OCI-LY3 (cell line): ENCODE data around the gene GPATCH1.
"Not testable (repeated sequence)": the region's sequence is repeated elsewhere in the genome, so short reads cannot be mapped to it uniquely, and the experiment has no call there.

Source experiments
- H2AFZ ChIP-seq: fragments of 200-600, 300-600 bp; shearing (Covaris generic); 2 replicates; pipeline ENCODE4 v1.6.0; 2014; ENCODE audit warnings: antibody characterized with exemption, low read depth, low read length
- H3K27ac ChIP-seq: fragments of 200-600, 300-600 bp; sonication (generic); 2 replicates; pipeline ENCODE4 v1.5.1; 2014; ENCODE audit warnings: mild to moderate bottlenecking, low read length, moderate library complexity, mixed read lengths
- H3K27me3 ChIP-seq: fragments of 200-600, 300-600 bp; sonication (generic); 2 replicates; pipeline ENCODE4 v1.6.1; 2014; ENCODE audit warnings: low read depth, low read length, mixed read lengths
- H3K36me3 ChIP-seq: fragments of 200-600, 300-600 bp; sonication (generic); replicated peaks from 2 replicates; pipeline ENCODE3; 2014; ENCODE audit warnings: low read depth, low read length, mixed read lengths
- H3K4me1 ChIP-seq: fragments of 300-600, 200-600 bp; sonication (generic); 2 replicates; pipeline ENCODE4 v1.6.1; 2014; ENCODE audit warnings: low read length, mixed read lengths
- H3K4me2 ChIP-seq: fragments of 200-600, 300-600 bp; sonication (generic); 2 replicates; pipeline ENCODE4 v1.6.1; 2014; ENCODE audit warnings: low read length, mixed read lengths
- H3K4me3 ChIP-seq: fragments of 300-600, 200-600 bp; sonication (generic); 2 replicates; pipeline ENCODE4 v1.5.1; 2014; ENCODE audit warnings: antibody characterized with exemption, mild to moderate bottlenecking, low read length, moderate library complexity
- H3K79me2 ChIP-seq: fragments of 300-600, 200-600 bp; shearing (Covaris generic); 2 replicates; pipeline ENCODE4 v1.6.1; 2014; ENCODE audit warnings: mild to moderate bottlenecking, low read length, mixed read lengths
- H3K9ac ChIP-seq: fragments of 300-600, 200-600 bp; shearing (Covaris generic); 2 replicates; pipeline ENCODE4 v1.6.0; 2014; ENCODE audit warnings: mild to moderate bottlenecking, low read length, moderate library complexity
- H3K9me3 ChIP-seq: fragments of 200-600, 300-600 bp; shearing (Covaris generic); 2 replicates; pipeline ENCODE4 v1.6.1; 2014; ENCODE audit warnings: low read length, mixed read lengths; ENCODE audit not compliant: insufficient read depth
- H4K20me1 ChIP-seq: fragments of 200-600, 300-600 bp; sonication (generic); 2 replicates; pipeline ENCODE4 v1.6.1; 2016; ENCODE audit warnings: low read length, mixed read lengths; ENCODE audit not compliant: insufficient read depth
- CTCF ChIP-seq: fragments of 200-600, 300-600 bp; sonication (generic); IDR thresholded peaks from 2 replicates; pipeline ENCODE4 v1.5.1; 2014; ENCODE audit warnings: antibody characterized with exemption, low read length, low read depth
- EZH2phosphoT487 ChIP-seq: fragments of 200-600 bp; shearing (Covaris generic); IDR thresholded peaks from 2 replicates; pipeline ENCODE4 v1.6.1; 2018; ENCODE audit warnings: antibody characterized with exemption, mixed run types, low read depth

The GPATCH1 gene

GRCh38 chr19:33080761-33081681 is at the start of gene GPATCH1:
TSS of gene GPATCH1 (plus strand) at chr19:33081181. CDS start at chr19:33081194, 13 bp downstream.
- no peaks in the 10 kb centered on the region for H4K20me1 ChIP-seq
- peak within 1 kb of the TSS; percentile 95 for H3K4me3 ChIP-seq
- no peak for TF ChIP-seq EZH2phosphoT487
- no peak for TF ChIP-seq CTCF
- H3K27me3 ChIP-seq = no peaks in the 10 kb centered on the region
- H3K79me2 ChIP-seq = peaks cover 15% of the 10 kb centered on the region
- H3K27ac ChIP-seq = no peak within 1 kb of the TSS; the same call in 1 of the 2 replicates
- no peaks in the 10 kb centered on the region for H3K9me3 ChIP-seq
- peaks cover 14% of the 10 kb centered on the region for H3K4me1 ChIP-seq
- peak within 1 kb of the TSS; percentile 81 for H3K9ac ChIP-seq
- no peaks in the 10 kb centered on the region for H3K36me3 ChIP-seq
- peak within 1 kb of the TSS; percentile 94 for H2AFZ ChIP-seq
- peak within 1 kb of the TSS; percentile 95 for H3K4me2 ChIP-seq

GRCh38 chr19:33032218-33032781 is 48.7 kb upstream of the GPATCH1 start:
- H3K9ac ChIP-seq = no peak overlapping the region
- H3K36me3 ChIP-seq = no peaks in the 10 kb centered on the region
- peaks cover 4% of the 10 kb centered on the region; the same call in 1 of the 2 replicates for H3K27me3 ChIP-seq
- H3K9me3 ChIP-seq = no peaks in the 10 kb centered on the region
- H3K27ac ChIP-seq = no peak overlapping the region
- no peaks in the 10 kb centered on the region for H4K20me1 ChIP-seq
- TF ChIP-seq EZH2phosphoT487 = no peak
- no peak for TF ChIP-seq CTCF
- H3K4me1 ChIP-seq = no peaks in the 10 kb centered on the region
- H3K79me2 ChIP-seq = no peaks in the 10 kb centered on the region
- no peak overlapping the region for H3K4me2 ChIP-seq
- no peak overlapping the region for H2AFZ ChIP-seq
- H3K4me3 ChIP-seq = no peak overlapping the region

DNA sequence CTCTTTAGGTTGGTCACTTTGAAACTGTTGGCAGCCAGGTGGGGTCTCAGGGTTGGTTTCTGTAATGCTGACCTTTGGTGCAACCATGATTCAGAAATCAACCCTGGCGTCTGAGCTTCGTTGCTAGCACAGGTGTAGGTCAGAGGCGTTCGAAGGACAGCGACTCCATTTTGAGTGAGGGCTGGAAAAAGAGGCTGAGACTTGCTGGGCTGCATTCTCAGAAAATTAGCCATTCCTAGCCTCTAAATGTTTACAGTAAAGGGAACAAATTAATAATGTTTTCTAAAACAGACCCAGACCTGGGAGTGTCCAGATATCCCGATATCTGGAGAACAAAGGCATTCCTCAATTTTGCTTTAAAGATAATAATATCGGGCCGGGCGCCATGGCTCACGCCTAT is 45.5 kb upstream of the GPATCH1 start:
- no peak overlapping the region for H2AFZ ChIP-seq
- H3K9ac ChIP-seq = no peak overlapping the region
- no peak overlapping the region for H3K4me2 ChIP-seq
- H3K4me1 ChIP-seq = no peaks in the 10 kb centered on the region
- H3K27me3 ChIP-seq = peaks cover 4% of the 10 kb centered on the region; the same call in 1 of the 2 replicates
- no peaks in the 10 kb centered on the region for H3K9me3 ChIP-seq
- no peak for TF ChIP-seq EZH2phosphoT487
- TF ChIP-seq CTCF = no peak
- H3K79me2 ChIP-seq = no peaks in the 10 kb centered on the region
- H3K36me3 ChIP-seq = no peaks in the 10 kb centered on the region
- no peaks in the 10 kb centered on the region for H4K20me1 ChIP-seq
- no peak overlapping the region for H3K4me3 ChIP-seq
- H3K27ac ChIP-seq = no peak overlapping the region

DNA sequence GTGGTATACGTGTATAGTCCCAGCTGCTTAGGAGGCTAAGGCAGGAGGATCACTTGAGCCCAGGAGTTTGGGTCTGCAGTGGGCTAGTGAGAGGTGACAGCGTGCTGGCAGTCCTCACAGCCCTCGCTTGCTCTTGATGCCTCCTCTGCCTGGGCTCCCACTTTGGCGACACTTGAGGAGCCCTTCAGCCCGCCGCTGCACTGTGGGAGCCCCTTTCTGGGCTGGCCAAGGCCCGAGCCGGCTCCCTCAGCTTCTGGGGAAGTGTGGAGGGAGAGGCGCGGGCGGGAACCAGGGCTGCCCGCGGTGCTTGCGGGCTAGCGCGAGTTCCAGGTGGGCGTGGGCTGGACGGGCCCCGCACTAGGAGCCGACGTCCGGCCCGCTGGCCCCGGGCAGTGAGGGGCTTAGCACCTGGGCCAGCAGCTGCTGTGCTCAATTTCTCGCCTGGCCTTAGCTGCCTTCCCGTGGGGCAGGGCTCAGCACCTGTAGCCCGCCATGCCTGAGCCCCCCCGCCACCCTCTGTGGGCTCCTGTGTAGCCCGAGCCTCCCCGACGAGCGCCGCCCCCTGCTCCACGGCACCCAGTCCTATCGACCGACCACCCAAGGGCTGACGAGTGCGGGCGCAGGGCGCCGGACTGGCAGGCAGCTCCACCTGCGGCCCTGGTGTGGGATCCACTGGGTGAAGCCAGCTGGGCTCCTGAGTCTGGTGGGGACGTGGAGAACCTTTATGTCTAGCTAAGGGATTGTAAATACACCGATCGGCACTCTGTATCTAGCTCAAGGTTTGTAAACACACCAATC is 44.4 kb upstream of the GPATCH1 start:
- H3K4me1 ChIP-seq, H3K4me3 ChIP-seq, H3K9ac ChIP-seq, H2AFZ ChIP-seq, H3K9me3 ChIP-seq, H3K4me2 ChIP-seq, H3K27ac ChIP-seq, H3K79me2 ChIP-seq, H3K27me3 ChIP-seq, H3K36me3 ChIP-seq, H4K20me1 ChIP-seq: not testable (repeated sequence)

DNA sequence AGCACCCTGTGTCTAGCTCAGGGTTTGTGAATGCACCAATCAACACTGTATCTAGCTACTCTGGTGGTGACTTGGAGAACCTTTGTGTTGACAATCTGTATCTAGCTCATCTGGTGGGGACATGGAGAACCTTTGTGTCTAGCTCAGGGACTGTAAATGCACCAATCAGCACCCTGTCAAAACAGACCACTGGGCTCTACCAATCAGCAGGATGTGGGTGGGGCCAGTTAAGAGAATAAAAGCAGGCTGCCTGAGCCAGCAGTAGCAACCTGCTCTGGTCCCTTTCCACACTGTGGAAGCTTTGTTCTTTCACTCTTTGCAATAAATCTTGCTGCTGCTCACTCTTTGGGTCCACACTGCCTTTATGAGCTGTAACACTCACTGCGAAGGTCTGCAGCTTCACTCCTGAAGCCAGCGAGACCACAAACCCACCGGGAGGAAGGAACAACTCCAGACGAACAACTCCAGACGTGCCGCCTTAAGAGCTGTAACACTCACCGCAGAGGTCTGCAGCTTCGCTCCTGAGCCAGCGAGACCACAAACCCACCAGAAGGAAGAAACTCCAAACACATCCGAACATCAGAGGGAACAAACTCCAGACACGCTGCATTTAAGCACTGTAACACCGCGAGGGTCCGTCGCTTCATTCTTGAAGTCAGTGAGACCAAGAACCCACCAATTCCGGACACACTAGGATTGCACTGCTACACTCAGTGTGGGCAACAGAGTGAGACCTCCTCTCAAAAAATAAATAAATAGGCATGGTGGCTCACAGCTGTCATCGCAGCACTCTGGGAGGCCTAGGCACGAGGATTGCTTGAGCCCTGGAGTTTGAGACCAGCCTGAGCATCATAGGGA is 43.6 kb upstream of the GPATCH1 start:
- not testable (repeated sequence) for H3K4me2 ChIP-seq, H2AFZ ChIP-seq, H3K4me1 ChIP-seq, H4K20me1 ChIP-seq, H3K79me2 ChIP-seq, H3K36me3 ChIP-seq, H3K27me3 ChIP-seq, H3K4me3 ChIP-seq, H3K9me3 ChIP-seq, H3K9ac ChIP-seq, H3K27ac ChIP-seq
